Suprapubic skin (tissue), 4 donors: Measurements from ENCODE around the gene TSPEAR. TPM values are rescaled to one million over a fixed set of nuclear protein-coding genes. Genes with fewer than 3 reads are reported as not detected.

Source experiments
- DNase-seq, 2 donors: peaks; one replicate each; pipeline ENCODE4 v3.0.0-alpha.2; 2019; ENCODE audit warnings: low spot score in 2 of 2
- H3K27ac ChIP-seq: fragments of 200-600 bp; sonication (generic); one replicate; pipeline ENCODE4 v1.5.1; 2019
- H3K27me3 ChIP-seq: fragments of 200-600 bp; sonication (generic); one replicate; pipeline ENCODE4 v1.5.1; 2019
- H3K36me3 ChIP-seq: fragments of 200-600 bp; sonication (generic); one replicate; pipeline ENCODE4 v1.5.1; 2019
- H3K4me1 ChIP-seq: fragments of 200-600 bp; sonication (generic); one replicate; pipeline ENCODE4 v1.5.1; 2019
- H3K4me3 ChIP-seq: fragments of 200-600 bp; sonication (generic); one replicate; pipeline ENCODE4 v1.5.1; 2019; ENCODE audit warnings: mild to moderate bottlenecking
- H3K9me3 ChIP-seq: fragments of 200-600 bp; sonication (generic); one replicate; pipeline ENCODE4 v1.5.1; 2019
- CTCF ChIP-seq, 2 donors: fragments of 200-600 bp in 1 of 2; fragments of 450-650 bp in 1 of 2; sonication (generic) in 1 of 2; IDR thresholded peaks; one replicate each; pipeline ENCODE4 v1.5.1; 2016 to 2019; ENCODE audit warnings: antibody characterized with exemption in 2 of 2, mild to moderate bottlenecking in 1 of 2, moderate library complexity in 1 of 2
- EP300 ChIP-seq: sonication (generic); formaldehyde crosslinking; IDR thresholded peaks from one replicate; pipeline ENCODE4 v1.6.1; 2017; ENCODE audit warnings: antibody characterized with exemption
- POLR2A ChIP-seq, 2 donors: fragments of 450-650 bp; IDR thresholded peaks; one replicate each; pipeline ENCODE4 v1.6.1; 2017; ENCODE audit warnings: antibody characterized with exemption in 2 of 2, mild to moderate bottlenecking in 2 of 2, moderate library complexity in 2 of 2
- POLR2AphosphoS5 ChIP-seq, 3 donors: sonication (generic); formaldehyde crosslinking; IDR thresholded peaks; one replicate each; pipeline ENCODE4 v1.6.1; 2017; ENCODE audit warnings: antibody characterized with exemption in 3 of 3
- WGBS: methylation state at CpG from one replicate; pipeline ENCODE4 v1.1.5; 2018; 5-methylcytosine and 5-hydroxymethylcytosine counted together
- total RNA-seq, 4 donors: library from RNA; depleted of rRNA; stranded (reverse); fragments of >200 nt; gene quantifications; one replicate each; pipeline ENCODE4 v1.1.0, GENCODE V29; 2016

The TSPEAR gene
- total RNA-seq, 4 donors from 2014 or later = 0.21 to 0.59 (median 0.32) TPM; not detected in 1

DNA sequence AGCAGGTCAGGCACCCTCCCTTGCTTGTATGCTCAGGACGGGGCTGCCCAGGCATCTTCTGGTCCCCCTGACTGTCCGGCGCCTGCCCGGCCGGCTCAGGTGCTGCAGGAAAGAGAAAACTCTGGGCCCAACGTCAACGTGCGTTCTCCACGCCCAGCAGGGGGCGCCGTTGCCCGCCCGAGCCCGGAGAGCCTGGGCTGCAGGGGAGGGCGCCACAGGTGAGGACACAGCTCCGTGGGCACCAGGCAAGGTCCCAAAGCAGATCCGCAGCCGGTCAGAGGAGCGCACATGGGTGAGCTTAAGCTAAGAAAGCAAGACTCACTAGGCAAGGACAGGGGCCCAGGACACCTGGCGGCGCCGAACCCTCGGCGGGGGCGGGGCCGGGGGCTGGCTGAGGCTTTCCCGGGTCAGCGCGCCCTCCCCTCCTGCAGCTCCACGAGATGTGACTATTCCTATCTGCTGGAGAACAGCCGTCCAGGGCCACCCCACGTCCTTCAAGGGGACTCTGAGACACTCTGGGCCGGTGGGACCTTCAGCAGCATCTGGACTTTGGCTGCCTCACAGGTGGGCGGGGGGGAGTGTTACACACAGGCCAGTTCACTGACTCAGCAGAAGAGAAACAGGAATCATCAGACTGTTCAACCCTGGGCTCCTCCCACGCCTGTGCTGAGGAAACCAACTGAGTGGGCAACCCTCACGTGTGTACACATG lies 200.7 kb downstream of the TSPEAR start:
- TF ChIP-seq CTCF (IDR thresholded peaks at IDR 0.05) (peak; percentile 30 to 73), EP300 (no peak), POLR2AphosphoS5 (IDR thresholded peaks at IDR 0.05) (no peak)
- Histone ChIP-seq H3K9me3 (no peaks in the 10 kb centered on the region), H3K27me3 (peaks cover 44% of the 10 kb centered on the region), H3K36me3 (no peaks in the 10 kb centered on the region), H3K27ac (no peak overlapping the region), H3K4me1 (peaks cover 19% of the 10 kb centered on the region), H3K4me3 (peak overlapping the region; percentile 12)
- 20% methylated on average over 1 of the region's 36 CpGs for WGBS
- no peak for DNase-seq

DNA sequence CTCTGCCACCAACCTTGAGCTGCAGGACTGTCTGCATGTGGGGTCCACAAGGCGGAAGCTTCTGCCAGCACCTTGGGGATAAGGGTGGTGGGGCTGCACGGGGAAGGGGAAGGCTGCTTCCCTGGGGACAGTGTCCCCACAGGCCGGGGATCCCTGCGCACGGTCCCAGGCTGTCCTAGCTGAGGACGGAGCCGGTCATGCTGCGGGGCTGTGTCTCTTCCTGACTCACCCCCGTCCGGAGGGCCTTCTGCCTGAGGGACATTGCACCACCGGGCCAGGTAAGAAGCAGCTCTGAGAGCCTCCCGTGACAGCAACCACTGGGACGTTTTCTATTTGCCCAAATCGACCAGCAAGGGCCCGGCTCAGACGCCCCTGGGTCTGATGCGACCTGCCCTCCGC lies 201.3 kb downstream of the TSPEAR start:
- Histone ChIP-seq H3K4me1 (peaks cover 19% of the 10 kb centered on the region), H3K9me3 (no peaks in the 10 kb centered on the region), H3K27me3 (peaks cover 44% of the 10 kb centered on the region), H3K36me3 (no peaks in the 10 kb centered on the region), H3K4me3 (peak overlapping the region; percentile 12), H3K27ac (no peak overlapping the region)
- DNase-seq = no peak
- 10% methylated on average over 2 of the region's 18 CpGs for WGBS
- TF ChIP-seq CTCF (IDR thresholded peaks at IDR 0.05) = no peak
- TF ChIP-seq POLR2AphosphoS5 (IDR thresholded peaks at IDR 0.05) = no peak
- TF ChIP-seq POLR2A (IDR thresholded peaks at IDR 0.05) = no peak
- TF ChIP-seq EP300 = no peak

- 53% methylated on average over 12 of the region's 12 CpGs for WGBS
- H3K9me3 ChIP-seq = no peaks in the 10 kb centered on the region
- no peaks in the 10 kb centered on the region for H3K36me3 ChIP-seq
- no peak for DNase-seq
- H3K27ac ChIP-seq = no peak overlapping the region
- no peak overlapping the region for H3K4me3 ChIP-seq
- H3K27me3 ChIP-seq = peaks cover 44% of the 10 kb centered on the region
- TF ChIP-seq POLR2A (IDR thresholded peaks at IDR 0.05) (no peak), EP300 (no peak), CTCF (IDR thresholded peaks at IDR 0.05) (peak in 1 of 2 donors; percentile 43)
- H3K4me1 ChIP-seq = peaks cover 19% of the 10 kb centered on the region
Measured at GRCh38 chr21:44509539-44509938, 201.8 kb downstream of the TSPEAR start.

- H3K4me1 ChIP-seq = peaks cover 19% of the 10 kb centered on the region
- 72% methylated on average over 19 of the region's 30 CpGs for WGBS
- H3K27ac ChIP-seq = no peak overlapping the region
- H3K9me3 ChIP-seq = no peaks in the 10 kb centered on the region
- H3K36me3 ChIP-seq = no peaks in the 10 kb centered on the region
- H3K27me3 ChIP-seq = peaks cover 44% of the 10 kb centered on the region
- no peak for DNase-seq
- TF ChIP-seq CTCF (IDR thresholded peaks at IDR 0.05) = no peak
- TF ChIP-seq EP300 = no peak
- H3K4me3 ChIP-seq = no peak overlapping the region
Measured at GRCh38 chr21:44508711-44509445, 202.5 kb downstream of the TSPEAR start.

DNA sequence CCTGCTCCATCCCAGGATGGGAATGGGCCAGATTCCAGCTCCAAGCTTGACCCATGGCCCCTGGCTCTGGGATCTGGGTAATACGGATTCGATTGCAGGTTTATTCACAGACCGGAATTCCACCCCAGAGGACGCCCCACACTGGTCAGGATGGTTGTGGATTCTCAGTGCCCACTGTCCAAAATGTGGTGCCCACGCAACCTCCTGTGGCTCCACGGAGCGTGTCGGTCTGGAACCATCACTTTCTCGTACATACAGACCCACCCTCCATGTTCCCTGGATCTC lies 203.0 kb downstream of the TSPEAR start:
- WGBS = 91% methylated on average over 9 of the region's 9 CpGs
- Histone ChIP-seq H3K9me3 (no peaks in the 10 kb centered on the region), H3K4me3 (no peak overlapping the region), H3K4me1 (peaks cover 19% of the 10 kb centered on the region), H3K27me3 (peaks cover 44% of the 10 kb centered on the region), H3K27ac (no peak overlapping the region), H3K36me3 (no peaks in the 10 kb centered on the region)
- DNase-seq = no peak
- TF ChIP-seq POLR2A (IDR thresholded peaks at IDR 0.05) (no peak), CTCF (IDR thresholded peaks at IDR 0.05) (no peak), EP300 (no peak)
